AG09309 (cell line): ENCODE data around the gene ACER1.
A peak's percentile ranks its signal among the peaks of the same experiment; 100 is the strongest.

ENCODE experiments used
- DNase-seq: peaks from one replicate; pipeline ENCODE4 v3.0.0-alpha.2; 2010; ENCODE audit warnings: low read depth
- H3K4me3 ChIP-seq: 2 replicates; pipeline ENCODE4 v1.5.1; 2011; ENCODE audit warnings: mild to moderate bottlenecking, low read depth, low read length, moderate library complexity; ENCODE audit not compliant: control insufficient read depth
- CTCF ChIP-seq: IDR thresholded peaks from 2 replicates; pipeline ENCODE4 v1.5.1; 2011; ENCODE audit warnings: mild to moderate bottlenecking, low read depth, low read length, inconsistent platforms; ENCODE audit not compliant: insufficient read depth, control insufficient read depth; ENCODE audit errors: missing control alignments

Gene ACER1

GRCh38 chr19:6262519-6262918 is 70.9 kb downstream of the ACER1 start:
- TF ChIP-seq CTCF = no peak

GRCh38 chr19:6261883-6262282 is 71.5 kb downstream of the ACER1 start:
- TF ChIP-seq CTCF = no peak
- H3K4me3 ChIP-seq = no peak overlapping the region
- DNase-seq = no peak

More at GRCh38 chr19:6262519-6262918, 70.9 kb downstream of the ACER1 start:
- no peak for DNase-seq
- H3K4me3 ChIP-seq = no peak overlapping the region

- peak; percentile 60 for TF ChIP-seq CTCF
- H3K4me3 ChIP-seq = no peak overlapping the region
- DNase-seq = no peak
Measured at GRCh38 chr19:6260912-6261650, 72.3 kb downstream of the ACER1 start.

- no peak for TF ChIP-seq CTCF
- no peak overlapping the region for H3K4me3 ChIP-seq
- no peak for DNase-seq
Measured at GRCh38 chr19:6260376-6260775, 73.0 kb downstream of the ACER1 start.

GRCh38 chr19:6259312-6259861 is 74.0 kb downstream of the ACER1 start:
- no peak for DNase-seq
- no peak overlapping the region for H3K4me3 ChIP-seq
- TF ChIP-seq CTCF = no peak

GRCh38 chr19:6258812-6259311 is 74.5 kb downstream of the ACER1 start:
- DNase-seq = no peak
- TF ChIP-seq CTCF = no peak
- H3K4me3 ChIP-seq = no peak overlapping the region
